Breast epithelium (tissue), 4 donors: Measurements from ENCODE around the gene SMARCC2. TPM values are rescaled to one million over a fixed set of nuclear protein-coding genes. Genes with fewer than 3 reads are reported as not detected.

Experiments
- DNase-seq, 2 donors: peaks; one replicate each; pipeline ENCODE4 v3.0.0-alpha.2; 2019; ENCODE audit warnings: low spot score in 2 of 2
- H3K27ac ChIP-seq, 2 donors: fragments of 200-600 bp; sonication (generic) in 1 of 2; one replicate each; pipeline ENCODE4 v1.5.1; 2016 to 2019; ENCODE audit warnings: mild to moderate bottlenecking in 1 of 2
- H3K27me3 ChIP-seq, 2 donors: fragments of 200-600 bp; sonication (generic) in 1 of 2; one replicate each; pipeline versions ENCODE4 v1.5.1 to v1.6.0; 2017 to 2019; ENCODE audit warnings: control low read depth in 1 of 2, mild to moderate bottlenecking in 1 of 2
- H3K36me3 ChIP-seq: fragments of 200-600 bp; one replicate; pipeline ENCODE4 v1.5.1; 2019
- H3K4me1 ChIP-seq, 2 donors: fragments of 200-600 bp; sonication (generic); one replicate each; pipeline ENCODE4 v1.5.1; 2016 to 2019; ENCODE audit warnings: control low read depth in 1 of 2
- H3K4me3 ChIP-seq, 3 donors: fragments of 200-600 bp; sonication (generic); 1 replicate in 2 of 3; 2 replicates in 1 of 3; pipeline ENCODE4 v1.5.1; 2016 to 2019; ENCODE audit warnings: mild to moderate bottlenecking in 3 of 3, moderate library complexity in 2 of 3
- H3K9me3 ChIP-seq, 2 donors: fragments of 200-600 bp; sonication (generic) in 1 of 2; one replicate each; pipeline ENCODE4 v1.5.1; 2016 to 2019; ENCODE audit warnings: control low read depth in 1 of 2
- POLR2A ChIP-seq: fragments of 450-650 bp; IDR thresholded peaks from one replicate; pipeline ENCODE4 v1.6.1; 2016; ENCODE audit warnings: antibody characterized with exemption, mild to moderate bottlenecking, moderate library complexity
- POLR2AphosphoS5 ChIP-seq, 3 donors: sonication (generic); formaldehyde crosslinking; IDR thresholded peaks; one replicate each; pipeline ENCODE4 v1.6.1; 2017; ENCODE audit warnings: antibody characterized with exemption in 3 of 3
- intact Hi-C: fragments of 100-400 bp; cut with DNase I; formaldehyde crosslinking; loops from one replicate; pipeline ENCODE4 v1.15.1; 2023; ENCODE audit warnings: low total_unique reads
- total RNA-seq, 3 donors: library from RNA; depleted of rRNA; stranded (reverse); fragments of >200 nt; gene quantifications; one replicate each; pipeline ENCODE4 v1.1.0, GENCODE V29; 2016
- TF ChIP-seq, protein P1 (sequence below), 3 donors: fragments of 450-650 bp; IDR thresholded peaks; one replicate each; pipeline ENCODE4 v1.5.1; 2016 to 2017; ENCODE audit warnings: antibody characterized with exemption in 3 of 3, mild to moderate bottlenecking in 3 of 3, moderate library complexity in 3 of 3

SMARCC2 gene
- total RNA-seq, 3 donors from 2014 or later = 105 to 114 (median 106) TPM

DNA sequence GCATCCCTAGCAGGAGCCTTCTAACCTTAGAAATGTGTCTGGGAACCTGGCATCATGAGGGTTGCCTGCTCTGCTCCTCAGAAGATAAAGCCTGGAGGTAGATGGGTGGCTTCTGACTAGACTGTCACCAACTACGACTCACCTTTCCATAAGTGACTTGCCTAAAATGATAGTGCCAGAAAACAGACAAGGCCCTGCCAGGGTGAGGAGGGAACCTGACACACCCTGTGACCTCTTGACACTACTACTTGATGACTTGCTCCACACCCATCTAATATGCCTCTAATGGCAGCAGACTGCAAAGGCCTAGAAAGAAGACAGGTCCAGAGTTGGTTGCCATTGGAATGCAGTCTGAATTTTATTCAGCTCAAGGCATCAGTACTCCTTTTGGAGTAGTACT, 23.1 kb upstream of the SMARCC2 start:
- H3K36me3 ChIP-seq = peaks cover 4% of the 10 kb centered on the region
- no peak overlapping the region for H3K27ac ChIP-seq
- no peaks in the 10 kb centered on the region for H3K9me3 ChIP-seq
- no peak overlapping the region for H3K4me3 ChIP-seq
- DNase-seq = no peak
- no peaks in the 10 kb centered on the region for H3K27me3 ChIP-seq
- intact Hi-C loops = no loop called here
- no peak for TF ChIP-seq POLR2AphosphoS5 (IDR thresholded peaks at IDR 0.05)
- no peak for TF ChIP-seq POLR2A
- TF ChIP-seq, protein P1, sequence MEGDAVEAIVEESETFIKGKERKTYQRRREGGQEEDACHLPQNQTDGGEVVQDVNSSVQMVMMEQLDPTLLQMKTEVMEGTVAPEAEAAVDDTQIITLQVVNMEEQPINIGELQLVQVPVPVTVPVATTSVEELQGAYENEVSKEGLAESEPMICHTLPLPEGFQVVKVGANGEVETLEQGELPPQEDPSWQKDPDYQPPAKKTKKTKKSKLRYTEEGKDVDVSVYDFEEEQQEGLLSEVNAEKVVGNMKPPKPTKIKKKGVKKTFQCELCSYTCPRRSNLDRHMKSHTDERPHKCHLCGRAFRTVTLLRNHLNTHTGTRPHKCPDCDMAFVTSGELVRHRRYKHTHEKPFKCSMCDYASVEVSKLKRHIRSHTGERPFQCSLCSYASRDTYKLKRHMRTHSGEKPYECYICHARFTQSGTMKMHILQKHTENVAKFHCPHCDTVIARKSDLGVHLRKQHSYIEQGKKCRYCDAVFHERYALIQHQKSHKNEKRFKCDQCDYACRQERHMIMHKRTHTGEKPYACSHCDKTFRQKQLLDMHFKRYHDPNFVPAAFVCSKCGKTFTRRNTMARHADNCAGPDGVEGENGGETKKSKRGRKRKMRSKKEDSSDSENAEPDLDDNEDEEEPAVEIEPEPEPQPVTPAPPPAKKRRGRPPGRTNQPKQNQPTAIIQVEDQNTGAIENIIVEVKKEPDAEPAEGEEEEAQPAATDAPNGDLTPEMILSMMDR (IDR thresholded peaks at IDR 0.05) = no peak
- no peaks in the 10 kb centered on the region for H3K4me1 ChIP-seq

DNA sequence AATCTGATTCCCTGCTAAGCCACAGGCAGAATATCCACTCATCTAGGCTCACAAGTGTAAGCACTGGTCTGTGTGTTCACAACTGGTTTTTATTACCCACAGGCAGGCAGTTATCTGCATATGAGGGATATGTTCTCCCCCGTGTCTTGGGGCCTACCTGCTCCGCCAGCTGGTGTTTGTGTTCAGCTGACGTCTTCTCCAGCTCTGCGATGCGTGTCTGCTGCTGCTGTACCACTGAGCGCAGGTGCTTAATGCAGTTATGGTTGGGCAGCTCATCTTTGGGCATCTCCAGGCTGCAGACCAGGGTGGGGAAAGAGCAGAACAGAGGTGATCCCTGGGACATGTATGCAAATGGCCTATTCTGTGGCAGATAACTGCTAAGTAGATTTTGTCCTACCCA, 18.7 kb upstream of the SMARCC2 start:
- no peak overlapping the region for H3K4me3 ChIP-seq
- H3K4me1 ChIP-seq = no peaks in the 10 kb centered on the region
- TF ChIP-seq POLR2AphosphoS5 (IDR thresholded peaks at IDR 0.05) = no peak
- no peak for TF ChIP-seq POLR2A
- TF ChIP-seq, protein P1 (IDR thresholded peaks at IDR 0.05) = no peak
- intact Hi-C loops = loop anchor here (1.0 kb wide), 1 partner anchor 18 kb away; no protein-coding TSS in a partner anchor
- no peak for DNase-seq
- H3K27ac ChIP-seq = no peak overlapping the region
- H3K27me3 ChIP-seq = no peaks in the 10 kb centered on the region
- H3K9me3 ChIP-seq = no peaks in the 10 kb centered on the region
- H3K36me3 ChIP-seq = peaks cover 4% of the 10 kb centered on the region

DNA sequence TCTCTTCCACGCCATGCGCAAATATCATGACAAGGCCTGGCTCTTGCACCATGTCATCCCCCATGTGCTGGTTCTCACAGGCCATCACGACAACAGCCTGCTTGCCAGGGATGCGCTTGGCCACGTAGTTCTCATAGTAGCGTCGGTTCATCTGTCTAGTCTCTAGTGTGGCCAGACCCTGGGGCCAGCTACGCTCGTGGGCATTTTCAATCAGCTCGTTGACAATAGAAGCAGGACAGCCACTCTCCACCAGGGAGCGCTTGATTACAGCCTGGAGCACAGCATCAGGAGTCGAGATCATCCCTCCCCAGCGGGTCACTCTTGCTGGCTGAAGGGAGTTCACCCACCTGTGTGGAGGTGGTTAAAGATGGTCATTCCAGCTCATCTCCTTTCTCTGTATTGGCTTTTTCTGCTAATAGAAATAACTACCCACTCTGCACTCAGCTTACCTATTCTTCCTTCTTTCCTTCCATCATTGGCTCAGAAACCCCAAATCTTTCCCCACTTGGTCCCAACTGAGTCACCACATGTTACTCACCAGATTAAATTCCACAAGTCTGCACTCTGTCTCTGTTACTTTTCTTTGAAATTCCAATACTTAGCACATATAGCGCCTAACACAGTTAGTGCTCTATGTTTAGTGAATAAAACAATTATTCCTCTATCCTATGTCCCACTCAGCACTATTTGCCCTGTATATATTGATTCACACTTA, 17.3 kb upstream of the SMARCC2 start:
- Histone ChIP-seq H3K27ac (peak overlapping the region in 1 of 2 donors; percentile 39), H3K4me1 (no peaks in the 10 kb centered on the region), H3K27me3 (no peaks in the 10 kb centered on the region), H3K4me3 (no peak overlapping the region), H3K9me3 (no peaks in the 10 kb centered on the region), H3K36me3 (peaks cover 4% of the 10 kb centered on the region)
- intact Hi-C loops = no loop called here
- no peak for TF ChIP-seq POLR2AphosphoS5 (IDR thresholded peaks at IDR 0.05)
- TF ChIP-seq, protein P1 (IDR thresholded peaks at IDR 0.05) = peak; percentile 21 to 47 (median 25)
- DNase-seq = peak in 1 of 2 donors; percentile 55

DNA sequence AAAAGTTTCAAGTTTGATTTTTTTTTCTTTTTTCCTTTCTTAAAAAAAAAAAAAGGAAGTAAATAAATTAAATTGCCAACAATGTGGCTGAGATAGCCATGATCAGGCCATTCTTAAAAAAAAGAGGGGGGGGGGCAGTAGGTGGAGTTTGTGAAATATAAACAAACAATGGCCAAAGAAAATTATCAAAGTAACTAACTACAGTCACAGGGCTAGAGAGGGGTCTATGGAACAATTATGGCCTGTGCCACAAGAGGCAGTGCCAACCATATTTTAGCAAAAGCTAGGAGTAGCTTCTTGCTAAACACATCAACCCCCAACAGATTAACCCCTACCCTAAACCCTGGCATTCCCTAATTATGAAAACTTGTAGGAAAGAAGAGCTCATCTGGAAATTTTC, 16.2 kb upstream of the SMARCC2 start:
- Histone ChIP-seq H3K27ac (peak overlapping the region in 1 of 2 donors; percentile 29), H3K27me3 (no peaks in the 10 kb centered on the region), H3K36me3 (peaks cover 4% of the 10 kb centered on the region), H3K9me3 (no peaks in the 10 kb centered on the region), H3K4me3 (no peak overlapping the region), H3K4me1 (no peaks in the 10 kb centered on the region)
- TF ChIP-seq POLR2A (no peak), POLR2AphosphoS5 (IDR thresholded peaks at IDR 0.05) (no peak)
- TF ChIP-seq, protein P1 (IDR thresholded peaks at IDR 0.05) = no peak
- intact Hi-C loops = no loop called here
- DNase-seq = no peak

DNA sequence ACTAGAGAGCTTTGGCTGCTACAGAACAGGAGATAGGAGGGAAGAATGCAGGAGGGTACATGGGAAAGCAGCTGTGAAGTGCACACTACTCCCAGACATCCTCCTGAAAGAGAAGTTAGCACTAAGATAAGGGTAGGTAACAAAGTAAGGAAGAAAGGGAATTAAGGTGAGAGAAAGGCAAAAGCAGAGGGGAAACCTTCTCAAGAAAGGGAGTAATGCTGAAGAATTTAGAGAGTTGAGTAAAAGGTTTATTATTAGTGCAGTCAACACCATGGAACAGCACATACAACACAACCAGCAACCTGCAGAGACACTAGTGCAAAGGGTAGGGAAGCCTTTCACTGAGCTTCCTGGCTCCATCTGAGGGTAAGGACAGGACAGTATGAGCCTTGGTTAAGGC, 15.0 kb upstream of the SMARCC2 start:
- no peak overlapping the region for H3K4me3 ChIP-seq
- intact Hi-C loops = no loop called here

More for the DNA sequence above, 15.0 kb upstream of the SMARCC2 start:
- DNase-seq = no peak
- TF ChIP-seq, protein P1 (IDR thresholded peaks at IDR 0.05) = no peak
- no peak for TF ChIP-seq POLR2AphosphoS5 (IDR thresholded peaks at IDR 0.05)
- no peak for TF ChIP-seq POLR2A
- Histone ChIP-seq H3K27ac (no peak overlapping the region), H3K36me3 (no peaks in the 10 kb centered on the region), H3K4me1 (no peaks in the 10 kb centered on the region), H3K27me3 (no peaks in the 10 kb centered on the region), H3K9me3 (no peaks in the 10 kb centered on the region)
